Activated naive CD4-positive, alpha-beta T cell treated with anti-CD3 and anti-CD28 coated beads, Interleukin-2, amount 50 U/mL, for 24 hours (primary cell): ENCODE data around the gene PDK2.

Experiments used
- H3K27ac Mint-ChIP-seq: one replicate; pipeline ENCODE4 v1.8.0; 2021; ENCODE audit warnings: mild to moderate bottlenecking, mixed read lengths
- H3K27me3 Mint-ChIP-seq: one replicate; pipeline ENCODE4 v1.8.0; 2021; ENCODE audit warnings: mixed read lengths
- H3K36me3 Mint-ChIP-seq: one replicate; pipeline ENCODE4 v1.8.0; 2021; ENCODE audit warnings: mixed read lengths
- H3K4me1 Mint-ChIP-seq: one replicate; pipeline ENCODE4 v1.8.0; 2021; ENCODE audit warnings: mixed read lengths
- H3K4me3 Mint-ChIP-seq: one replicate; pipeline ENCODE4 v1.8.0; 2021; ENCODE audit warnings: mild to moderate bottlenecking, mixed read lengths
- H3K9me3 Mint-ChIP-seq: one replicate; pipeline ENCODE4 v1.8.0; 2021; ENCODE audit warnings: mixed read lengths

PDK2 gene

DNA sequence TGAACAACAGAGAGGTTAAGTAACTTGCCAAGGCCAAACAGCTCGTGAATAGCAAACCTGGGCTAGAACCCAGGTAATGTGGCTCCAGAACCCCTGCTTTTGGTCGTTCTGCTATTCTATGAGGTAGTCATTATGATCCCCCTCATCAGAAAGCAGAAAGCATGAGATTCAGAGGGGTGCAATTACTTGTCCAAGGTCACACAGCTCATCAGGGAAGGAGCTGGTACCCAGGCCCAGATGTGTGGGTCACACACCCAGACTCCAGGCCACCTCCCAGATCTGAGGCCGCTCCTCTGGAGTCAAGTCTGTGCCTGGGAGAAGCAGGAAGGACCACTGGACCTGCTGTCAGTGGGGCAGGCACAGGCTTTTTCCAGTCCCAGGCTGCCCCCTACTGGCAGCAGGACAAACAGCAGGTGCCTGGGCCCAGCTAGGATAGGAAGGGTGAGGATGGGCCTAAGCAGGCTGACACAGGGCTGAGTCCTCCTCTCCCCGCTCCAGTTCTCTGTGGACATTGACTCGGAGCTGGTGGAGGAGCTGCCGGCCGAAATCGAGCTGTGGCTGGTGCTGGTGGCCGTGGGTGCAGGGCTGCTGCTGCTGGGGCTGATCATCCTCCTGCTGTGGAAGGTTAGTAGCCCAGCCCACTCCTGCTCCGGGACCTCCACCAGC is 7.8 kb upstream of the PDK2 start:
- H3K9me3 Mint-ChIP-seq: no peaks in the 10 kb centered on the region
- no peaks in the 10 kb centered on the region for H3K36me3 Mint-ChIP-seq

DNA sequence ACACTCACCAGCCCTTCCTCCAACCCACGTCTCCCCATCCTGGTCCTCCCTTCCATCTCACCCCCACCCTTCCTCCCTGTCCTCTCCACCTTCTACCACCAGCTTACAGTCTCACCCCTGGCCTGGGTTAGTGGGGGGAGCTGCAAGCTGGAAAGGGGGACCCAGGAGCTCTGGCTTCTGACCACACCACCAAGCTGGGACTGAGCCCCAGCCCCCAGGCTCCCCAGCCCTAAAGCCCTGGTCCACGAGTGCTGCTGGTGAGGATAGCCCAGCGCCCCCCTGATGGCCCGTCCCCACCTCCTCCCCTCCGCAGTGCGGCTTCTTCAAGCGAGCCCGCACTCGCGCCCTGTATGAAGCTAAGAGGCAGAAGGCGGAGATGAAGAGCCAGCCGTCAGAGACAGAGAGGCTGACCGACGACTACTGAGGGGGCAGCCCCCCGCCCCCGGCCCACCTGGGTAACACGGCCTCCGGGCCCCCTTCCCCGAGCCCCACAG is 7.2 kb upstream of the PDK2 start:
- Mint-ChIP-seq H3K27ac (no peak overlapping the region), H3K9me3 (no peaks in the 10 kb centered on the region), H3K4me1 (no peaks in the 10 kb centered on the region), H3K27me3 (no peaks in the 10 kb centered on the region), H3K4me3 (no peak overlapping the region), H3K36me3 (no peaks in the 10 kb centered on the region)

More for the DNA sequence above, 7.8 kb upstream of the PDK2 start:
- no peak overlapping the region for H3K27ac Mint-ChIP-seq
- no peaks in the 10 kb centered on the region for H3K27me3 Mint-ChIP-seq
- H3K4me3 Mint-ChIP-seq: no peak overlapping the region
- H3K4me1 Mint-ChIP-seq: no peaks in the 10 kb centered on the region

DNA sequence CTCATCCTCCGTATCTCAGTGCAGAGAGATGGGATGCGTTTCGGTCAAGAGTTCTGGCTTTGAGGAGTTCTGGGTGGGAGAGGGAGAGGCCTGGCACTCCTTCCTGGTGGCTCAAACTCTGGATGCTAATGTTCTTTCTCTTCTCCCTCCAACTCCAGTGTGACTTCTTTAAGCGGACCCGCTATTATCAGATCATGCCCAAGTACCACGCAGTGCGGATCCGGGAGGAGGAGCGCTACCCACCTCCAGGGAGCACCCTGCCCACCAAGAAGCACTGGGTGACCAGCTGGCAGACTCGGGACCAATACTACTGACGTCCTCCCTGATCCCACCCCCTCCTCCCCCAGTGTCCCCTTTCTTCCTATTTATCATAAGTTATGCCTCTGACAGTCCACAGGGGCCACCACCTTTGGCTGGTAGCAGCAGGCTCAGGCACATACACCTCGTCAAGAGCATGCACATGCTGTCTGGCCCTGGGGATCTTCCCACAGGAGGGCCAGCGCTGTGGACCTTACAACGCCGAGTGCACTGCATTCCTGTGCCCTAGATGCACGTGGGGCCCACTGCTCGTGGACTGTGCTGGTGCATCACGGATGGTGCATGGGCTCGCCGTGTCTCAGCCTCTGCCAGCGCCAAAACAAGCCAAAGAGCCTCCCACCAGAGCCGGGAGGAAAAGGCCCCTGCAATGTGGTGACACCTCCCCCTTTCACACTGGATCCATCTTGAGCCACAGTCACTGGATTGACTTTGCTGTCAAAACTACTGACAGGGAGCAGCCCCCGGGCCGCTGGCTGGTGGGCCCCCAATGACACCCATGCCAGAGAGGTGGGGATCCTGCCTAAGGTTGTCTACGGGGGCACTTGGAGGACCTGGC is 6.0 kb upstream of the PDK2 start:
- Mint-ChIP-seq H3K4me1 (peaks cover 7% of the 10 kb centered on the region), H3K9me3 (no peaks in the 10 kb centered on the region), H3K4me3 (no peak overlapping the region), H3K36me3 (no peaks in the 10 kb centered on the region), H3K27ac (no peak overlapping the region), H3K27me3 (no peaks in the 10 kb centered on the region)

DNA sequence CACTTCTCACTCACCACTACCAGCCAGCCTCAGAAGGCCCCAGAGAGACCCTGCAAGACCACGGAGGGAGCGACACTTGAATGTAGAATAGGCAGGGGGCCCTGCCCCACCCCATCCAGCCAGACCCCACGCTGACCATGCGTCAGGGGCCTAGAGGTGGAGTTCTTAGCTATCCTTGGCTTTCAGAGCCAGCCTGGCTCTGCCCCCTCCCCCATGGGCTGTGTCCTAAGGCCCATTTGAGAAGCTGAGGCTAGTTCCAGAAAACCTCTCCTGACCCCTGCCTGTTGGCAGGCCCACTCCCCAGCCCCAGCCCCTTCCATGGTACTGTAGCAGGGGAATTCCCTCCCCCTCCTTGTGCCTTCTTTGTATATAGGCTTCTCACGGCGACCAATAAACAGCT is 5.1 kb upstream of the PDK2 start:
- Mint-ChIP-seq H3K27ac (no peak overlapping the region), H3K36me3 (no peaks in the 10 kb centered on the region), H3K27me3 (no peaks in the 10 kb centered on the region), H3K4me3 (no peak overlapping the region), H3K4me1 (peaks cover 8% of the 10 kb centered on the region), H3K9me3 (no peaks in the 10 kb centered on the region)

DNA sequence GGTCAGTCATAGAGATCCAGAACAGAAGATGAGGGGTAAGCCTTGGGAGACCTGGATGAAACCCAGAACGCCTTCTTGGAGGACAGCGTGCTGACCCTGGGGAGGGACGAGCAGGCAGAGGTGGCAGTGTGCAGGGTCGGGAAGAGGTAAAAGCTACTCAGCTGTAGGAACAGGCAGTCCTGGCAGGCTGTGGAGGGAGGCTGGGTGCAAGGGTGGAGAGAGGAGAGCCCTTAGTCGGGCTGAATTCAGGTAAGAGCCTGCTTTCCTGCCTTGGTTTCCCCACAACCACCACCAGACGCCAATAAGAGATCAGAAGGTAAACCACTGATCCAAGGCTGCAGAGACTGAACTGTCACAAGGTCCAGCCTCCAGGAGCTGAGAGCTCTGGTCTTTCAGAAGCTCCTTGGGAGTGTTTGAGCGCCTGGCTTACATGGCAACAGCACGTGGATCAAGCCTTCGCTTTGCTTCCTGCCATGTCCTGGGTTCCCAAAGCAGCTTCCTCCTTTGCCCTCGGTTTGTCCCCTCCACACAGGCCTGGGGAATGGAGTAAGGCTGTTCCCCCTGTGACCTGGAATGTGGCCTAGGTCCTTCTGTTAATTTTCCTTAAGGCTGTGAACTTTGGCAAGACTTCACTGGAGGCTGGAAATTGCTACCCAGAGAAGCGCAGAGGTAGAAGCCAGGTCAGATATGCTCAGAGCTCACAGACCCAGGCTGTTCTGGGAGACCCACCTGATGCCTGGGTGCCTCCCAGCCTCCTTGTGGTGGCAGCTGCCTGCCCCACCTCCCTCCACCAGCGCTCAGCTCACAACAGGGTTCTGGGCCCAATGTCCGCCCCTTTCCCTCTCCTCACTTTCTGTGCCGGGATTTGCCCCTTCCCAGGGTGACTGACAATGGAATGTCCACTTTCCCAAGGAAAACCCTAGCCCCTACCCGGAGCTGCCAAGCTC is 3.9 kb upstream of the PDK2 start:
- peaks cover 20% of the 10 kb centered on the region for H3K4me1 Mint-ChIP-seq
- H3K4me3 Mint-ChIP-seq: no peak overlapping the region
- H3K36me3 Mint-ChIP-seq: no peaks in the 10 kb centered on the region
- H3K9me3 Mint-ChIP-seq: no peaks in the 10 kb centered on the region
- no peaks in the 10 kb centered on the region for H3K27me3 Mint-ChIP-seq
- H3K27ac Mint-ChIP-seq: no peak overlapping the region

DNA sequence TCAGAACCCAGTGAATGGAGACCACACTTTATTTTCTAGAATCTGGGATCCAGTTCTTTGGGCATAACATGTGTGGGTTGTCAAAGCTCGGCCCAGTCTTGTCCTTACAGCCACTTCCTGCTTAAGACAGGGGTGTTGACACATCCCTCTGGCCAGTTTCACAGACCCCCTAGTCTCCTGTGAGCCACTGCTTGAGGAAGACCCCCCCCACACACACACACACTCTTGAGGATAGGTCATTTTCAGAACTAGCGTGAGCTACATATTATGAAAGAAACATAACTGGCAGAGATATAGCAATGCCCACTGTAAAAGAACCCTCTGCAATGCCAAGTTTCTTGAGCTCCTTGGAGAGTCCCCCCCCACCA is 3.2 kb upstream of the PDK2 start:
- Mint-ChIP-seq H3K27ac (no peak overlapping the region), H3K9me3 (no peaks in the 10 kb centered on the region), H3K4me1 (peaks cover 27% of the 10 kb centered on the region), H3K4me3 (no peak overlapping the region), H3K27me3 (no peaks in the 10 kb centered on the region), H3K36me3 (no peaks in the 10 kb centered on the region)

DNA sequence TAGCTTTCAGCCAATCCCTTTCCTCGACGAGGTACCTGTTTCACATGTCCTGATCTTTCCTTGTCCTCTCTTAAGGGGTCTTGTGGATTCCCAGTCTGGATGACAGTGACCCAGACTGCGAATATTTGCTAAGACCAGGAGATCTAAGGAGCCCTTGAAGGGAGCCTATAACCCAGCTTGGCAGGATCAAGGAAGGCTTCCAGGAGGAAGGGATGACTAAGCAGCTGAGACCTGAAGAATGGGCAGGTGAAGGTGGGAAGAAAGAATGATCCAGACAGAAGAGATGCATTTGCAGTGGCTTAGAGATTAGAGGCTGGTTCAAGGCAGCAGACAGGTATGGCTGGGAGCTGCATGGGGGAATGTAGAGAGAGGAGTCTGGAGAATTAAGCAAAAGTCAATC is 1.9 kb upstream of the PDK2 start:
- Mint-ChIP-seq H3K4me1 (peaks cover 27% of the 10 kb centered on the region), H3K4me3 (no peak overlapping the region), H3K36me3 (no peaks in the 10 kb centered on the region), H3K27me3 (no peaks in the 10 kb centered on the region), H3K27ac (no peak overlapping the region), H3K9me3 (no peaks in the 10 kb centered on the region)

DNA sequence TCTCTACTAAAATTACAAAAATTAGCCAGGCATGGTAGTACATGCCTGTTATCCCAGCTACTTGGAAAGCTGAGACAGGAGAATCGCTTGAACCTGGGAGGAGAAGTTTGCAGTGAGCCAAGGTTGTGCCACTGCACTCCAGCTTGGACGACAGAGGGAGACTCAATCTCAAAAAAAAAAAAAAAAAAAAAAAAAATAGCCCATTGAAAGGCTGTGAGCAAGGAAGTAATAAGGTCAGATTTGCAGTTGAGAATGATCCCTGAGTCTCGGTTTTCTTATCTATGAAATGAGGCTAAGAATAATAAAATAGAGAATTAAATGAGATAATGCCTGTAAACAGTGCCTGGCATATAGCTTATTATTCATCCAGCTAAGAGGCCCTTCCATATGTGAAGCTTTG is 1.3 kb upstream of the PDK2 start:
- no peak overlapping the region for H3K27ac Mint-ChIP-seq
- no peaks in the 10 kb centered on the region for H3K36me3 Mint-ChIP-seq
- peak overlapping the region; percentile 97 for H3K4me3 Mint-ChIP-seq
- H3K27me3 Mint-ChIP-seq: no peaks in the 10 kb centered on the region
- no peaks in the 10 kb centered on the region for H3K9me3 Mint-ChIP-seq
- H3K4me1 Mint-ChIP-seq: peaks cover 31% of the 10 kb centered on the region

DNA sequence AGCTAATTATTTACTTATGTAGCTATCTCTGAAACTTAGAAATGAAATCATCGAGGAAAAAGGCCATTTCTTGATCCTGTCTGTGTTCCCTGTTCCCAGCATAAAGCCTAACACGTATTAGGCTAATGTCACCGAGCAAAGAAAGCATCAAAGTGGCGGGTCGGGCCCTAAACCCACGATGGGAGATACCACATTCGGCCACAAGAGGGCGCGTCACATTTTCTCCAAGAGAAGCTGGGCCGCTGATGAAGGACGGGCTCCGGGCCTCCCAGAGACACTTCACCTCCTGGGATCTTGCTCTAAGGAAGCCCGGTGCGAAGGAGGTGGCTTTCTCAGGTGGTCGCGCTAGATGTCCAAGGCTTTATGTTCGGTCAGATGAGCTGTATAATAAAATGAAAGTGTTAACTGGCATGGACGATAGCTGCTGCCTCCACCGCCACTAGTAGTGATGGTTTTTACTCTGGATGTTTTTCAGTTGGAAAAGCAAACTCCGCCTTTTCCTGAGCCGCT is 853 bp upstream of the PDK2 start:
- Mint-ChIP-seq H3K27me3 (no peaks in the 10 kb centered on the region), H3K27ac (peak overlapping the region; percentile 98), H3K9me3 (no peaks in the 10 kb centered on the region), H3K36me3 (no peaks in the 10 kb centered on the region), H3K4me1 (peaks cover 31% of the 10 kb centered on the region), H3K4me3 (peak overlapping the region; percentile 97)

DNA sequence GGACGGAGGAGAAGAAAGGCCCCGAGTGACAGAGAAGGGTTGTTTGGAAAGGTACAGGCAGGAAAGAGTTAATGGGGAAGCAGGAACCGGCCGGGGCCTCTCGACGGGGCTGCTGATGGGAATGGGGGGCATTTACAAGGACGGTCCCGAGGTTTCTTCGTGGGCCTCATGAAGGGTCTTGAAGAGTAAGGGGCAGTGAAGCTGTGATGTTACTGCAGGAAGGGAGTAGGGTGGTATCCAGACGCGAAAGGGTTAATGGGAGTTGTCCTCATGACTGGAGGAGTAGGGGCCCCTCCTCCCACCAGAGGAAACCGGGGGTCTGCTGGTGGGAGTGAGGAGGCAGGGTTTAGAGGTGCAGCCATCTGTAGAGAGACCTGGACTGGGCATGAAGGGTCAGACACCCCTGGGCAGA is 481 bp downstream of the PDK2 start:
- peaks cover 40% of the 10 kb centered on the region for H3K4me1 Mint-ChIP-seq
- no peaks in the 10 kb centered on the region for H3K9me3 Mint-ChIP-seq

DNA sequence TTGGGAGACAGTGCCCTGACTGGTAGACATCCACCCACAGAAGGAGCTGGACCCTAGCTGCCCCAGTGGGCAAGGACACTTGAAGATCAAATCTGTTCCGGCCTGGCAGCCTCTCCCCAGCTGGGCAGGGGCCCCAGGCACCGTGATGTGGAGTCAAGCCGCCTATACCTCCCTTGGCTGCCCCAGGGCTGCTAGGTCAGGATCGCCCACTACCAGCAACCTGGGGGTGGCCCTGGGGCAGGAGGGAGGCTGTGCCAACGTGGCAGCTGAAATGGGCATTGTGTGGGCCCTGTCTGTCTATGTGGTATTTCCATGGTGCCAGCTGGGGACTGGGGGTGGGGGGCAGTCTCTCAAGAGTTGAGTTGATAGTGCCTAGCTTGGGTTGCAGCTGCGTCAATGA is 941 bp downstream of the PDK2 start:
- Mint-ChIP-seq H3K36me3 (no peaks in the 10 kb centered on the region), H3K4me1 (peaks cover 40% of the 10 kb centered on the region)

More for the DNA sequence above, 481 bp downstream of the PDK2 start:
- Mint-ChIP-seq H3K27ac (peak overlapping the region; percentile 70), H3K36me3 (no peaks in the 10 kb centered on the region), H3K4me3 (peak overlapping the region; percentile 97), H3K27me3 (no peaks in the 10 kb centered on the region)

DNA sequence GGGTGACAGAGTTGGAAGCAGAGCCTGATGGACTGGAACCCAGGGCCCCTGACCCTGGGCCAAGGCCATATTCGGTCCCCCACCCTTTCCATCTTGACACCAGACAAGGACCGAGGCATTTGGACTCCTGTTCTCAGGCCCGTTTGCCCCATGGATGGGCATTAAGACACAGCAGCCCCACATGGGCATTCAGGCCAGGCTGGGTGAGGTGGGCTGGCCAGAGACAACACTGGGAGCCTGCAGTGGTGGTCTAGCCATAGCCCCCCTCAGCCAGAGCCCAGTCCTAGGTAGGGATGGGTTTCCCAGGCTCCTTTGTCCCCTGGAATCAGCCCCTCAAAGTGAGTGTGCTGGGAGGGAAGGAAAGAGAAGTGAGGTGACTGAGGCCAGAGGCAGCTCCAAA is 1.6 kb downstream of the PDK2 start:
- no peak overlapping the region for H3K27ac Mint-ChIP-seq
- H3K9me3 Mint-ChIP-seq: no peaks in the 10 kb centered on the region
- no peaks in the 10 kb centered on the region for H3K36me3 Mint-ChIP-seq
- H3K27me3 Mint-ChIP-seq: no peaks in the 10 kb centered on the region
- peaks cover 40% of the 10 kb centered on the region for H3K4me1 Mint-ChIP-seq
- H3K4me3 Mint-ChIP-seq: peak overlapping the region; percentile 0

More for the DNA sequence above, 941 bp downstream of the PDK2 start:
- Mint-ChIP-seq H3K27me3 (no peaks in the 10 kb centered on the region), H3K27ac (peak overlapping the region; percentile 70), H3K4me3 (peak overlapping the region; percentile 97), H3K9me3 (no peaks in the 10 kb centered on the region)

DNA sequence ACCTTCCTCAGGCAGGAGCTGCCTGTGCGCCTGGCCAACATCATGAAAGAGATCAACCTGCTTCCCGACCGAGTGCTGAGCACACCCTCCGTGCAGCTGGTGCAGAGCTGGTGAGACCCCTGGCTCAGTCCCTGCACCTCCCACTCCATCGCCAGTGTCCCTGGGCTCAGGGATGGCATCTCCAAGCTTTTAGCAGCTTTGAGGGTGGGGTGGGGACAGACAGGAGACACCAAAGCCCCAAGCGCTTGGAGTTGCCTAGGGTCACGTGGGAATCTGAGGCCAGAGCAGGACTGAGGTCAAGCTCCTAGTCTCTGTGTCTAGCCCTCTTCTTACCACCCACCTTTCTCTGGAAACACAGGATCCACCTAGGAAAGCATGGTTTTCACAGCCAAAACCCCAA is 2.3 kb downstream of the PDK2 start:
- Mint-ChIP-seq H3K4me1 (peaks cover 40% of the 10 kb centered on the region), H3K4me3 (no peak overlapping the region), H3K9me3 (no peaks in the 10 kb centered on the region), H3K27ac (no peak overlapping the region), H3K27me3 (no peaks in the 10 kb centered on the region), H3K36me3 (no peaks in the 10 kb centered on the region)

DNA sequence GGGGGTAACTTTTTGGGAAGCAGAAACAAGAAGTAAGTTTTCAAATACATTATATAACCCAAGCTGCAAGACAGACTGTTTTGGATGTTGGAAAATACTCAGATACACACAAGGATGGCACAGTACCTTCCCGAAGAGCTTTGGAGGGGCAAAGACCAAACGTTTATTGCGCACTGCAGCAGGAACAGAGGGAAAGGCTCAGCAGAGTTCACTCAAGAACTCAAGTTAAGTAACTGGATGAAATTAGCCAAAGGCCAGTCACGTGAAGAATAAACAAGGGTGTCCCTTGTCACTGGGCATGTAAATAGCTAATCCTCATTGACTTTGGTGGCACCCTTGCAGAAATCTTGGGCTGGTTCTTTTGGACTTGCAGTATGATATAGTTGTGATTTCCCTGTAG is 2.8 kb downstream of the PDK2 start:
- no peak overlapping the region for H3K4me3 Mint-ChIP-seq
- H3K9me3 Mint-ChIP-seq: no peaks in the 10 kb centered on the region
- H3K27ac Mint-ChIP-seq: no peak overlapping the region

DNA sequence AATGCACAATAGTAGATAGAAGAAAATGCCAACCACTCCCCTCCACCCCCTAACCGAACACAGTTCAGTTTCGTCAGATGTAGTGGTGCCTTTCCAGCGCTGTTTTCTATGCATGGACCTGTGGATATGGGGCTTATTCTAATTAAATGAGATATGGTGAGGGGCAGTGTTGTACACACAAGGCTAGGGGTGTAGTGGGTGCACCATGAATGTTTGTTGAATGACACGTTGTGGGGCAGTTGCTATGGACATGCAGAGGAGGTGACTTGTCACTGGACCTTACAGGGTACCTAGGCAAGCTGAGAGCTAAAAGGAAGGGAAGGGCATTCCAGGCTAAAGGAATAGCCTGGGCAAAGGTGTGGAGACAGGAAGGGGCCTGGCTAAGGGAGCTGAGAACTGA is 3.4 kb downstream of the PDK2 start:
- H3K9me3 Mint-ChIP-seq: no peaks in the 10 kb centered on the region
- no peaks in the 10 kb centered on the region for H3K36me3 Mint-ChIP-seq
- H3K27me3 Mint-ChIP-seq: no peaks in the 10 kb centered on the region
- H3K4me1 Mint-ChIP-seq: peaks cover 35% of the 10 kb centered on the region
- no peak overlapping the region for H3K27ac Mint-ChIP-seq
- H3K4me3 Mint-ChIP-seq: no peak overlapping the region

More for the DNA sequence above, 2.8 kb downstream of the PDK2 start:
- no peaks in the 10 kb centered on the region for H3K36me3 Mint-ChIP-seq
- no peaks in the 10 kb centered on the region for H3K27me3 Mint-ChIP-seq
- peaks cover 40% of the 10 kb centered on the region for H3K4me1 Mint-ChIP-seq
